BLaER1 treated with 17β-estradiol and CSF1 and Interleukin-3, amounts not matched to agents 10 nM and 100 nM (cell line): Measurements from ENCODE around the gene GRIK5.
"Not testable (repeated sequence)": the region's sequence is repeated elsewhere in the genome, so short reads cannot be mapped to it uniquely, and the experiment has no call there.

Experiments
- H3K27ac ChIP-seq, 11 experiments: shearing (Covaris generic); formaldehyde crosslinking; 2 replicates each; pipeline ENCODE4 v1.8.1; 2022
- H3K27me3 ChIP-seq, 11 experiments: shearing (Covaris generic); formaldehyde crosslinking; 2 replicates each; pipeline ENCODE4 v1.8.1; 2022
- H3K36me3 ChIP-seq, 11 experiments: shearing (Covaris generic); formaldehyde crosslinking; 2 replicates each; pipeline ENCODE4 v1.8.1; 2022
- H3K4me1 ChIP-seq, 10 experiments: shearing (Covaris generic); formaldehyde crosslinking; 2 replicates each; pipeline ENCODE4 v1.8.1; 2022
- H3K4me2 ChIP-seq, 11 experiments: shearing (Covaris generic); formaldehyde crosslinking; 2 replicates each; pipeline ENCODE4 v1.8.1; 2022
- H3K4me3 ChIP-seq, 10 experiments: shearing (Covaris generic); formaldehyde crosslinking; 2 replicates each; pipeline ENCODE4 v1.8.1; 2022
- H3K9ac ChIP-seq, 11 experiments: shearing (Covaris generic); formaldehyde crosslinking; 2 replicates each; pipeline ENCODE4 v1.8.1; 2022
- H3K9me3 ChIP-seq, 11 experiments: shearing (Covaris generic); formaldehyde crosslinking; replicated peaks in 1 of 11; 2 replicates each; pipeline ENCODE4 v1.8.1; 2022
- H4K20me1 ChIP-seq, 11 experiments: shearing (Covaris generic); formaldehyde crosslinking; 2 replicates each; pipeline ENCODE4 v1.8.1; 2022
- Cebpa-rat ChIP-seq, 11 experiments: shearing (Covaris generic); IDR thresholded peaks; 2 replicates each; pipeline ENCODE4 v1.8.1; 2022

GRIK5 gene

GRCh38 chr19:41994521-41994971, 75.5 kb downstream of the GRIK5 start:
- Histone ChIP-seq H3K4me2 (peak overlapping the region; percentile 90 to 99 (median 97)), H3K36me3 (peaks cover 0 to 6% (median 4%) of the 10 kb centered on the region in 11 experiments; a peak in 6 of 22 replicates), H3K9ac (peak overlapping the region in 8 of 11 experiments; percentile 26 to 84 (median 78); a peak in 10 of 22 replicates), H4K20me1 (peaks cover 0 to 46% (median 15%) of the 10 kb centered on the region in 11 experiments; a peak in 13 of 22 replicates), H3K27ac (peak overlapping the region in 6 of 11 experiments; percentile 66 to 76 (median 74); a peak in 10 of 22 replicates), H3K4me1 (peaks cover 21 to 63% (median 58%) of the 10 kb centered on the region in 10 experiments), H3K9me3 (no peaks in the 10 kb centered on the region), H3K4me3 (peak overlapping the region; percentile 52 to 85 (median 76); a peak in 19 of 20 replicates), H3K27me3 (peaks cover 0 to 24% (median 5%) of the 10 kb centered on the region in 11 experiments; a peak in 11 of 22 replicates)
- no peak for TF ChIP-seq Cebpa-rat (IDR thresholded peaks at IDR 0.05)

- no peaks in the 10 kb centered on the region for H3K9me3 ChIP-seq
- TF ChIP-seq Cebpa-rat (IDR thresholded peaks at IDR 0.05) = no peak
- peaks cover 0 to 17% (median 0%) of the 10 kb centered on the region in 11 experiments; a peak in 7 of 22 replicates for H3K27me3 ChIP-seq
- H3K4me1 ChIP-seq = peaks cover 15 to 57% (median 52%) of the 10 kb centered on the region in 10 experiments
- H3K9ac ChIP-seq = peak within 1 kb of the TSS; percentile 55 to 84 (median 78); a peak in 21 of 22 replicates
- peak within 1 kb of the TSS; percentile 52 to 85 (median 76) for H3K4me3 ChIP-seq
- peak within 1 kb of the TSS in 8 of 11 experiments; percentile 61 to 76 (median 72); a peak in 16 of 22 replicates for H3K27ac ChIP-seq
- peaks cover 0 to 42% (median 13%) of the 10 kb centered on the region in 11 experiments; a peak in 14 of 22 replicates for H4K20me1 ChIP-seq
- peak within 1 kb of the TSS; percentile 90 to 99 (median 97) for H3K4me2 ChIP-seq
- H3K36me3 ChIP-seq = peaks cover 0 to 13% (median 10%) of the 10 kb centered on the region in 11 experiments; a peak in 13 of 22 replicates
Measured at GRCh38 chr19:41993612-41994483, 76.2 kb downstream of the GRIK5 start, which contains the start of gene ATP1A3. Gene ATP1A3 (minus strand): TSS chr19:41994230. CDS start chr19:41994076, 154 bp downstream.

GRCh38 chr19:41991925-41992569, 78.0 kb downstream of the GRIK5 start:
- Histone ChIP-seq H3K4me3 (peak overlapping the region in 1 of 10 experiments; percentile 14; a peak in 1 of 20 replicates), H3K4me2 (peak overlapping the region in 8 of 11 experiments; percentile 23 to 69 (median 58); a peak in 14 of 22 replicates), H3K9ac (peak overlapping the region in 4 of 11 experiments; percentile 23 to 60 (median 38); a peak in 4 of 22 replicates), H3K27ac (peak overlapping the region in 1 of 11 experiments; percentile 7; a peak in 2 of 22 replicates), H3K4me1 (peaks cover 7 to 41% (median 39%) of the 10 kb centered on the region in 10 experiments), H4K20me1 (peaks cover 0 to 47% (median 12%) of the 10 kb centered on the region in 11 experiments; a peak in 13 of 22 replicates), H3K36me3 (peaks cover 0 to 31% (median 28%) of the 10 kb centered on the region in 11 experiments; a peak in 16 of 22 replicates)
- not testable (repeated sequence) for H3K9me3 ChIP-seq, H3K27me3 ChIP-seq

- H3K36me3 ChIP-seq = peaks cover 0 to 41% (median 38%) of the 10 kb centered on the region in 11 experiments; a peak in 16 of 22 replicates
- peaks cover 7 to 31% (median 28%) of the 10 kb centered on the region in 10 experiments; a peak in 19 of 20 replicates for H3K4me1 ChIP-seq
- H3K9me3 ChIP-seq = no peaks in the 10 kb centered on the region
- H3K27ac ChIP-seq = no peak overlapping the region
- peak overlapping the region in 2 of 11 experiments; percentile 13 to 31; a peak in 2 of 22 replicates for H3K9ac ChIP-seq
- H3K4me2 ChIP-seq = no peak overlapping the region
- H3K27me3 ChIP-seq = no peaks in the 10 kb centered on the region
- no peak for TF ChIP-seq Cebpa-rat (IDR thresholded peaks at IDR 0.05)
- no peak overlapping the region for H3K4me3 ChIP-seq
- peaks cover 0 to 38% (median 12%) of the 10 kb centered on the region in 11 experiments; a peak in 11 of 22 replicates for H4K20me1 ChIP-seq
Measured at GRCh38 chr19:41991025-41991424, 79.0 kb downstream of the GRIK5 start.

GRCh38 chr19:41990615-41991014, 79.4 kb downstream of the GRIK5 start:
- H3K4me2 ChIP-seq = no peak overlapping the region
- peaks cover 0 to 45% (median 43%) of the 10 kb centered on the region in 11 experiments; a peak in 16 of 22 replicates for H3K36me3 ChIP-seq
- 0 out of 22 replicates have a peak overlapping the region, but pooled peaks of 2 of the 11 experiments have one; percentile 13 to 31 for H3K9ac ChIP-seq
- H3K4me3 ChIP-seq = no peak overlapping the region
- peaks cover 7 to 27% (median 24%) of the 10 kb centered on the region in 10 experiments; a peak in 19 of 20 replicates for H3K4me1 ChIP-seq
- no peaks in the 10 kb centered on the region for H3K9me3 ChIP-seq
- no peak overlapping the region for H3K27ac ChIP-seq
- H3K27me3 ChIP-seq = no peaks in the 10 kb centered on the region
- peaks cover 0 to 39% (median 11%) of the 10 kb centered on the region in 11 experiments; a peak in 10 of 22 replicates for H4K20me1 ChIP-seq
- no peak for TF ChIP-seq Cebpa-rat (IDR thresholded peaks at IDR 0.05)

- Histone ChIP-seq H3K27ac (no peak overlapping the region), H3K36me3 (peaks cover 0 to 51% (median 48%) of the 10 kb centered on the region in 11 experiments; a peak in 17 of 22 replicates), H3K4me2 (no peak overlapping the region), H3K9me3 (no peaks in the 10 kb centered on the region), H3K4me3 (no peak overlapping the region), H3K4me1 (peaks cover 7 to 21% (median 18%) of the 10 kb centered on the region in 10 experiments; a peak in 19 of 20 replicates), H3K9ac (0 out of 22 replicates have a peak overlapping the region, but pooled peaks of 1 of the 11 experiments have one; percentile 2), H3K27me3 (no peaks in the 10 kb centered on the region), H4K20me1 (peaks cover 0 to 45% (median 9%) of the 10 kb centered on the region in 11 experiments; a peak in 10 of 22 replicates)
- TF ChIP-seq Cebpa-rat (IDR thresholded peaks at IDR 0.05) = no peak
Measured at GRCh38 chr19:41990028-41990427, 80.0 kb downstream of the GRIK5 start.

GRCh38 chr19:41988947-41989346, 81.1 kb downstream of the GRIK5 start:
- no peaks in the 10 kb centered on the region for H3K9me3 ChIP-seq
- no peak overlapping the region for H3K27ac ChIP-seq
- H3K9ac ChIP-seq = no peak overlapping the region
- H4K20me1 ChIP-seq = peaks cover 0 to 51% (median 9%) of the 10 kb centered on the region in 11 experiments; a peak in 10 of 22 replicates
- no peaks in the 10 kb centered on the region for H3K27me3 ChIP-seq
- no peak for TF ChIP-seq Cebpa-rat (IDR thresholded peaks at IDR 0.05)
- no peak overlapping the region for H3K4me2 ChIP-seq
- H3K4me1 ChIP-seq = peaks cover 7 to 15% (median 12%) of the 10 kb centered on the region in 10 experiments; a peak in 19 of 20 replicates
- peaks cover 0 to 61% (median 55%) of the 10 kb centered on the region in 11 experiments; a peak in 17 of 22 replicates for H3K36me3 ChIP-seq
- no peak overlapping the region for H3K4me3 ChIP-seq
